Measurements from ENCODE around the gene ST6GAL1.

DNA sequence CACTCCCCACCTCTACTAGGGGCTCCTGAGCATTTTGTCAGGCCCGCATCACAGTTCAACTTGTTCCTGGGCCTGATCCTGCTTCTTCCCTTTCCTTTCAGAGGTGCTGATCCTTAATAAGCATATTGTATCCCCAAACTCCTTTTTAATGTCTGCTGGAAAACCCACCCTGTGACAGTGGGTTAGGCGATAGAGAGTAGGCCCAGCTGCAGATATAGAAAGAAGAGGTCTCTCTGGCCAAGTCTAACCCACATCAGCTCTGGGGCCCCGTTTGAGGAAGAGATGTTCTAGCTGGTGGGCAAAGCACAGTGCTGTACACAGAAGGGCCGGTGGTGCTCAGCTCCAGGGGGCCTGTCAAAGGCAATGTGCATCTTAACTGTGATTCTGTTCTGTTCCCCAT is 34.3 kb upstream of the ST6GAL1 start:
- TF ChIP-seq CTCF (conservative IDR thresholded peaks at IDR 0.05) (no peak), EZH2 (IDR thresholded peaks at IDR 0.05; ENCODE audit: low read depth) (no peak)

All from PC-9 (cell line).